ENCODE results near the gene ACTA2. TPM values are rescaled to one million over a fixed set of nuclear protein-coding genes. Genes with fewer than 3 reads are reported as not detected.

ACTA2 gene
- 355 and 559 TPM in 2 replicates for total RNA-seq

GRCh38 chr10:88952647-88953111 is at the start of gene ACTA2:
ACTA2 (minus strand) TSS chr10:88952773; CDS start chr10:88948930, 3,843 bp downstream.

GRCh38 chr10:88990384-88991160 is 38.0 kb upstream of the ACTA2 start, which contains the start of gene FAS:
FAS (plus strand) TSS chr10:88990798; CDS start chr10:88990877, 79 bp downstream.

Small RNAs within 50 kb of the gene (small RNA-seq; reads per million reads assigned to genes)
- gene RF02116 (ENCODE audit: low replicate concordance) = not detected

Other genes starting within 250 kb of the ACTA2 start
- gene LIPK, start 246.5 kb downstream of the ACTA2 start, total RNA-seq = 0.29 TPM in 1 of 2 replicates, not detected in the other
- gene LIPN, start 192.8 kb downstream of the ACTA2 start, total RNA-seq = not detected in 2 replicates
- gene LIPM, start 150.0 kb downstream of the ACTA2 start, total RNA-seq = not detected in 2 replicates
- gene ANKRD22, start 100.9 kb downstream of the ACTA2 start, total RNA-seq = not detected in 2 replicates
- gene STAMBPL1, start 72.5 kb downstream of the ACTA2 start, total RNA-seq = 15.8 and 73.2 TPM in 2 replicates
- gene FAS, start 38.0 kb upstream of the ACTA2 start, total RNA-seq = 62.4 and 63.5 TPM in 2 replicates

All from placental pericyte (primary cell).